Ascending aorta (tissue), 2 donors: Measurements from ENCODE around the gene PGM1. TPM values are rescaled to one million over a fixed set of nuclear protein-coding genes. Genes with fewer than 3 reads are reported as not detected.

Source experiments
- DNase-seq, 2 donors: peaks; one replicate each; pipeline ENCODE4 v3.0.0-alpha.2; 2019; ENCODE audit warnings: low spot score in 2 of 2
- H3K27ac ChIP-seq, 2 donors: fragments of 200-600 bp; sonication (generic); one replicate each; pipeline ENCODE4 v1.5.1; 2016 to 2017; ENCODE audit warnings: mild to moderate bottlenecking in 1 of 2
- H3K27me3 ChIP-seq: fragments of 200-600 bp; sonication (generic); one replicate; pipeline ENCODE4 v1.5.1; 2017
- H3K36me3 ChIP-seq, 2 donors: fragments of 200-600 bp; sonication (generic); one replicate each; pipeline ENCODE4 v1.5.1; 2016
- H3K4me1 ChIP-seq, 2 donors: fragments of 200-600 bp; sonication (generic); one replicate each; pipeline ENCODE4 v1.5.1; 2016 to 2017; ENCODE audit warnings: mild to moderate bottlenecking in 1 of 2
- H3K4me3 ChIP-seq, 2 donors: fragments of 200-600 bp; sonication (generic); one replicate each; pipeline ENCODE4 v1.5.1; 2016 to 2017; ENCODE audit warnings: mild to moderate bottlenecking in 1 of 2
- H3K9me3 ChIP-seq, 2 donors: fragments of 200-600 bp; sonication (generic); one replicate each; pipeline ENCODE4 v1.5.1; 2016
- CTCF ChIP-seq, 3 experiments: fragments of 200-600 bp in 2 of 3; fragments of 450-650 bp in 1 of 3; sonication (generic) in 2 of 3; IDR thresholded peaks; one replicate each; pipeline ENCODE4 v1.5.1; 2016 to 2019; ENCODE audit warnings: antibody characterized with exemption in 3 of 3, mild to moderate bottlenecking in 1 of 3, moderate library complexity in 1 of 3
- intact Hi-C: fragments of 100-400 bp; cut with DNase I; formaldehyde crosslinking; loops from one replicate; pipeline ENCODE4 v1.15.1; 2023
- total RNA-seq: library from RNA; depleted of rRNA; stranded (reverse); fragments of >200 nt; gene quantifications from one replicate; pipeline ENCODE4 v1.1.0, GENCODE V29; 2016

PGM1 gene
- total RNA-seq, 1 donor from 2014 or later = 23.7 TPM

GRCh38 chr1:63555480-63555879 is 37.7 kb upstream of the PGM1 start:
- intact Hi-C loops = no loop called here
- no peak overlapping the region for H3K27ac ChIP-seq
- no peak for TF ChIP-seq CTCF (IDR thresholded peaks at IDR 0.05)
- H3K9me3 ChIP-seq = no peaks in the 10 kb centered on the region
- peaks cover 0 to 9% of the 10 kb centered on the region in 2 donors for H3K36me3 ChIP-seq
- H3K27me3 ChIP-seq = no peaks in the 10 kb centered on the region
- H3K4me3 ChIP-seq = no peak overlapping the region
- H3K4me1 ChIP-seq = no peaks in the 10 kb centered on the region
- DNase-seq = no peak

- TF ChIP-seq CTCF (IDR thresholded peaks at IDR 0.05) = peak in 2 of 3 experiments; percentile 26 to 48
- Histone ChIP-seq H3K36me3 (peaks cover 0 to 9% of the 10 kb centered on the region in 2 donors), H3K9me3 (no peaks in the 10 kb centered on the region), H3K27me3 (no peaks in the 10 kb centered on the region), H3K27ac (no peak overlapping the region), H3K4me1 (no peaks in the 10 kb centered on the region), H3K4me3 (no peak overlapping the region)
- intact Hi-C loops = no loop called here
- DNase-seq = no peak
Observed at GRCh38 chr1:63557365-63557987, 35.7 kb upstream of the PGM1 start.

- Histone ChIP-seq H3K4me1 (no peaks in the 10 kb centered on the region), H3K9me3 (no peaks in the 10 kb centered on the region), H3K36me3 (peaks cover 0 to 3% of the 10 kb centered on the region in 2 donors), H3K27ac (no peak overlapping the region), H3K27me3 (no peaks in the 10 kb centered on the region), H3K4me3 (no peak overlapping the region)
- intact Hi-C loops = no loop called here
- no peak for DNase-seq
- TF ChIP-seq CTCF (IDR thresholded peaks at IDR 0.05) = no peak
Observed at GRCh38 chr1:63559357-63559756, 33.9 kb upstream of the PGM1 start.

GRCh38 chr1:63563745-63564144 is 29.5 kb upstream of the PGM1 start:
- Histone ChIP-seq H3K27me3 (no peaks in the 10 kb centered on the region), H3K27ac (no peak overlapping the region), H3K4me1 (no peaks in the 10 kb centered on the region), H3K4me3 (no peak overlapping the region), H3K36me3 (peaks cover 0 to 3% of the 10 kb centered on the region in 2 donors), H3K9me3 (no peaks in the 10 kb centered on the region)
- intact Hi-C loops = no loop called here
- DNase-seq = no peak
- TF ChIP-seq CTCF (IDR thresholded peaks at IDR 0.05) = no peak

GRCh38 chr1:63569068-63569467 is 24.1 kb upstream of the PGM1 start:
- H3K27me3 ChIP-seq = no peaks in the 10 kb centered on the region
- no peak overlapping the region for H3K4me3 ChIP-seq
- DNase-seq = no peak
- no peaks in the 10 kb centered on the region for H3K9me3 ChIP-seq
- H3K27ac ChIP-seq = no peak overlapping the region
- no peaks in the 10 kb centered on the region for H3K4me1 ChIP-seq
- no peak for TF ChIP-seq CTCF (IDR thresholded peaks at IDR 0.05)
- no peaks in the 10 kb centered on the region for H3K36me3 ChIP-seq
- intact Hi-C loops = no loop called here
